ENCODE measurements around the gene VGLL4.

GRCh38 chr3:11510356-11510755 is 133.4 kb downstream of the VGLL4 start:
- TF ChIP-seq SUZ12 (IDR thresholded peaks at IDR 0.05; ENCODE audit: extremely low read depth, insufficient read depth, insufficient read length) (no peak), ZNF274 (IDR thresholded peaks at IDR 0.05; ENCODE audit: low read depth, low read length) (no peak)
